Anterior cingulate cortex (tissue), 58 donors: ENCODE measurements around the gene EBLN1.

Source experiments
- DNase-seq, 58 donors: peaks; one replicate each; lab custom pipeline; 2025; lab: John Stamatoyannopoulos, UW

The EBLN1 gene

GRCh38 chr10:22217842-22218241, at the start of gene EBLN1:
EBLN1 (minus strand) TSS chr10:22218015; CDS start chr10:22209983, 8,032 bp downstream.
- no peak for DNase-seq

GRCh38 chr10:22265839-22266537, 48.2 kb upstream of the EBLN1 start:
- no peak for DNase-seq

- DNase-seq = no peak
Measured at GRCh38 chr10:22263106-22263505, 45.3 kb upstream of the EBLN1 start.

- DNase-seq = no peak
Measured at GRCh38 chr10:22259280-22259679, 41.5 kb upstream of the EBLN1 start.

- peak in 18 of 58 donors; percentile 1 to 60 (median 18) for DNase-seq
Measured at GRCh38 chr10:22258471-22258870, 40.7 kb upstream of the EBLN1 start.

GRCh38 chr10:22253580-22253882, 35.7 kb upstream of the EBLN1 start:
- peak in 10 of 58 donors; percentile 5 to 57 (median 19) for DNase-seq

- peak in 42 of 58 donors; percentile 9 to 75 (median 50) for DNase-seq
Measured at GRCh38 chr10:22252801-22253579, 35.2 kb upstream of the EBLN1 start.

GRCh38 chr10:22252224-22252800, 34.5 kb upstream of the EBLN1 start:
- DNase-seq = peak in 48 of 58 donors; percentile 21 to 84 (median 60)

- DNase-seq = peak in 51 of 58 donors; percentile 18 to 84 (median 60)
Measured at GRCh38 chr10:22251751-22252223, 34.0 kb upstream of the EBLN1 start.

GRCh38 chr10:22250897-22251660, 33.3 kb upstream of the EBLN1 start:
- DNase-seq = no peak

- DNase-seq = no peak
Measured at GRCh38 chr10:22247636-22248035, 29.8 kb upstream of the EBLN1 start.

- DNase-seq = no peak
Measured at GRCh38 chr10:22246680-22247391, 29.0 kb upstream of the EBLN1 start.

- DNase-seq = no peak
Measured at GRCh38 chr10:22245567-22245966, 27.8 kb upstream of the EBLN1 start.

- no peak for DNase-seq
Measured at GRCh38 chr10:22244855-22245254, 27.0 kb upstream of the EBLN1 start.

- DNase-seq = no peak
Measured at GRCh38 chr10:22244001-22244400, 26.2 kb upstream of the EBLN1 start.

GRCh38 chr10:22243321-22243720, 25.5 kb upstream of the EBLN1 start:
- DNase-seq = no peak

GRCh38 chr10:22231260-22231659, 13.4 kb upstream of the EBLN1 start:
- no peak for DNase-seq

GRCh38 chr10:22230158-22230833, 12.5 kb upstream of the EBLN1 start:
- DNase-seq = peak in 7 of 58 donors; percentile 2 to 16 (median 6)

- DNase-seq = no peak
Measured at GRCh38 chr10:22229802-22230157, 12.0 kb upstream of the EBLN1 start.
